ENCODE results near the gene PARP12.

DNA sequence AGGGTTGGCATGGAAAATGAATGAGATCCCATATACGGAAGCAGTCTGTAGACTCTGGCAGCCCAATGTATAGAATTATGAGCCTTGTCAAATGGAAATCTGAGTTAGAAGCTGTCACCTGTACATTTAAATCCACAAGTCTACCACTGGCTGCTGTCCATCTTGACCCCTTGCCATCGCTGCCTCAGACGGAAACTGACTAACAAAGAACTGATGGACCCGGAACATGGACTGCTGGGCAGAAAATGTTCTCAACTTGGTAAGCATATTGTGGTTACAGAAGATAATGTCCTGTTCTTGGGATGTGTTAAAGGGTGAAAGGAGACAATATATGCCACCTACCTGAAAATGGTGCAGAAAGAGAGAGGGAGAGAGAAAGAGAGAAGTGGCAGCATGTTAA is 37.5 kb downstream of the PARP12 start:
- TF ChIP-seq, protein P1, sequence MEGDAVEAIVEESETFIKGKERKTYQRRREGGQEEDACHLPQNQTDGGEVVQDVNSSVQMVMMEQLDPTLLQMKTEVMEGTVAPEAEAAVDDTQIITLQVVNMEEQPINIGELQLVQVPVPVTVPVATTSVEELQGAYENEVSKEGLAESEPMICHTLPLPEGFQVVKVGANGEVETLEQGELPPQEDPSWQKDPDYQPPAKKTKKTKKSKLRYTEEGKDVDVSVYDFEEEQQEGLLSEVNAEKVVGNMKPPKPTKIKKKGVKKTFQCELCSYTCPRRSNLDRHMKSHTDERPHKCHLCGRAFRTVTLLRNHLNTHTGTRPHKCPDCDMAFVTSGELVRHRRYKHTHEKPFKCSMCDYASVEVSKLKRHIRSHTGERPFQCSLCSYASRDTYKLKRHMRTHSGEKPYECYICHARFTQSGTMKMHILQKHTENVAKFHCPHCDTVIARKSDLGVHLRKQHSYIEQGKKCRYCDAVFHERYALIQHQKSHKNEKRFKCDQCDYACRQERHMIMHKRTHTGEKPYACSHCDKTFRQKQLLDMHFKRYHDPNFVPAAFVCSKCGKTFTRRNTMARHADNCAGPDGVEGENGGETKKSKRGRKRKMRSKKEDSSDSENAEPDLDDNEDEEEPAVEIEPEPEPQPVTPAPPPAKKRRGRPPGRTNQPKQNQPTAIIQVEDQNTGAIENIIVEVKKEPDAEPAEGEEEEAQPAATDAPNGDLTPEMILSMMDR (IDR thresholded peaks at IDR 0.05; ENCODE audit: low read length), result no peak
- no peak for TF ChIP-seq EZH2 (IDR thresholded peaks at IDR 0.05; ENCODE audit: borderline replicate concordance, low read length)
